ENCODE results near the gene PDIA4.

DNA sequence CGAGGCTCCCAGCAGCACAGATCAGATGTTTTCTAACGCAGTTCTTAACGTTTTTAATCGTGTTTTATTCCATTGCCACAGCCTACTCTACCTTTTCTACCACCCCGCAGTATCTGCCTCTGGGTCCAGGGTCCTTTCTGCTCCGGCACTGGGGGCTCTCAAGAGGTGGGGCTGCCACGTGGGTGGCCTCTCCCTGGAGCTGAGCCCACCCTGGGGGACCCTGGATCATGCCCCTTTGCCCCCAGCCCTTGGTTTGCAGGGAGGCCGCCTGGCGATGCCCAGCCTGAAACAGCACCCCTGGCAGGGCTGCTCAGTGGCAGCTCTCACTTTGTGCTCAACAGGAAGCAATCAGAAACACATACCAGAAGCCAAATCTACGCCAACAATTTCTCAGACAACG, 25.3 kb downstream of the PDIA4 start:
- TF ChIP-seq EZH2phosphoT487 (conservative IDR thresholded peaks at IDR 0.05; ENCODE audit: low read length) = no peak
- TF ChIP-seq, protein P1, sequence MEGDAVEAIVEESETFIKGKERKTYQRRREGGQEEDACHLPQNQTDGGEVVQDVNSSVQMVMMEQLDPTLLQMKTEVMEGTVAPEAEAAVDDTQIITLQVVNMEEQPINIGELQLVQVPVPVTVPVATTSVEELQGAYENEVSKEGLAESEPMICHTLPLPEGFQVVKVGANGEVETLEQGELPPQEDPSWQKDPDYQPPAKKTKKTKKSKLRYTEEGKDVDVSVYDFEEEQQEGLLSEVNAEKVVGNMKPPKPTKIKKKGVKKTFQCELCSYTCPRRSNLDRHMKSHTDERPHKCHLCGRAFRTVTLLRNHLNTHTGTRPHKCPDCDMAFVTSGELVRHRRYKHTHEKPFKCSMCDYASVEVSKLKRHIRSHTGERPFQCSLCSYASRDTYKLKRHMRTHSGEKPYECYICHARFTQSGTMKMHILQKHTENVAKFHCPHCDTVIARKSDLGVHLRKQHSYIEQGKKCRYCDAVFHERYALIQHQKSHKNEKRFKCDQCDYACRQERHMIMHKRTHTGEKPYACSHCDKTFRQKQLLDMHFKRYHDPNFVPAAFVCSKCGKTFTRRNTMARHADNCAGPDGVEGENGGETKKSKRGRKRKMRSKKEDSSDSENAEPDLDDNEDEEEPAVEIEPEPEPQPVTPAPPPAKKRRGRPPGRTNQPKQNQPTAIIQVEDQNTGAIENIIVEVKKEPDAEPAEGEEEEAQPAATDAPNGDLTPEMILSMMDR (IDR thresholded peaks at IDR 0.05; ENCODE audit: insufficient read depth, low read length, poor library complexity, severe bottlenecking) = no peak

All from SU-DHL-6 (cell line).